GM19099 (cell line): ENCODE results near the gene DGKE.

Experiments used
- POLR2A ChIP-seq: IDR thresholded peaks from 3 replicates; pipeline ENCODE4 v1.6.1; 2011; ENCODE audit warnings: low read depth; ENCODE audit not compliant: insufficient read length; ENCODE audit errors: extremely low read depth

Gene DGKE

GRCh38 chr17:56808503-56808902, 25.4 kb upstream of the DGKE start:
- TF ChIP-seq POLR2A, result no peak

GRCh38 chr17:56809106-56809819, 24.7 kb upstream of the DGKE start:
- TF ChIP-seq POLR2A, result no peak

- TF ChIP-seq POLR2A, result no peak
Observed at GRCh38 chr17:56809820-56810179, 24.2 kb upstream of the DGKE start.

GRCh38 chr17:56810343-56810742, 23.6 kb upstream of the DGKE start:
- TF ChIP-seq POLR2A, result no peak

- TF ChIP-seq POLR2A, result no peak
Observed at GRCh38 chr17:56810891-56811775, 22.8 kb upstream of the DGKE start.

GRCh38 chr17:56812901-56813388, 21.0 kb upstream of the DGKE start:
- no peak for TF ChIP-seq POLR2A

- no peak for TF ChIP-seq POLR2A
Observed at GRCh38 chr17:56815711-56816110, 18.2 kb upstream of the DGKE start.

GRCh38 chr17:56817066-56817465, 16.9 kb upstream of the DGKE start:
- TF ChIP-seq POLR2A, result no peak

GRCh38 chr17:56819030-56819429, 14.9 kb upstream of the DGKE start:
- TF ChIP-seq POLR2A, result no peak

GRCh38 chr17:56819431-56820145, 14.4 kb upstream of the DGKE start:
- no peak for TF ChIP-seq POLR2A

- no peak for TF ChIP-seq POLR2A
Observed at GRCh38 chr17:56820207-56820606, 13.7 kb upstream of the DGKE start.

GRCh38 chr17:56821847-56822534, 12.0 kb upstream of the DGKE start:
- no peak for TF ChIP-seq POLR2A

- no peak for TF ChIP-seq POLR2A
Observed at GRCh38 chr17:56822725-56823124, 11.2 kb upstream of the DGKE start.

GRCh38 chr17:56823848-56824247, 10.1 kb upstream of the DGKE start:
- no peak for TF ChIP-seq POLR2A

- TF ChIP-seq POLR2A, result no peak
Observed at GRCh38 chr17:56824503-56824902, 9.4 kb upstream of the DGKE start.
